NCI-H2107 treated with DMSO at 0.1 percent for 48 hours (cell line): ENCODE measurements around the gene APH1A.
"Not testable (repeated sequence)": the region's sequence is repeated elsewhere in the genome, so short reads cannot be mapped to it uniquely, and the experiment has no call there.

Experiments used
- DNase-seq: peaks from one replicate; lab custom pipeline; 2025; ENCODE audit not compliant: unreplicated experiment; lab: John Stamatoyannopoulos, UW

APH1A gene

GRCh38 chr1:150269451-150269850, 635 bp upstream of the APH1A start:
- no peak for DNase-seq

- no peak for DNase-seq
Measured at GRCh38 chr1:150268340-150268704, 494 bp downstream of the APH1A start.

- no peak for DNase-seq
Measured at GRCh38 chr1:150267896-150268295, 920 bp downstream of the APH1A start.

- DNase-seq, result no peak
Measured at GRCh38 chr1:150263549-150263948, 5.3 kb downstream of the APH1A start.

- DNase-seq, result no peak
Measured at GRCh38 chr1:150262388-150263320, 6.2 kb downstream of the APH1A start.

GRCh38 chr1:150261367-150261766, 7.4 kb downstream of the APH1A start:
- DNase-seq, result no peak

- DNase-seq, result peak; percentile 93
Measured at GRCh38 chr1:150259758-150260669, 8.8 kb downstream of the APH1A start.

GRCh38 chr1:150259217-150259616, 9.6 kb downstream of the APH1A start:
- no peak for DNase-seq

- DNase-seq, result peak; percentile 27
Measured at GRCh38 chr1:150257624-150258585, 10.9 kb downstream of the APH1A start, which contains the start of gene CA14. TSS of gene CA14 (plus strand) at chr1:150257774. CDS start at chr1:150258129, 355 bp downstream.

- no peak for DNase-seq
Measured at GRCh38 chr1:150256554-150257341, 12.1 kb downstream of the APH1A start.

GRCh38 chr1:150256198-150256553, 12.6 kb downstream of the APH1A start:
- DNase-seq, result no peak

GRCh38 chr1:150249936-150250335, 18.9 kb downstream of the APH1A start:
- DNase-seq, result no peak

- DNase-seq, result no peak
Measured at GRCh38 chr1:150243003-150243402, 25.8 kb downstream of the APH1A start.

- no peak for DNase-seq
Measured at GRCh38 chr1:150237746-150238145, 31.1 kb downstream of the APH1A start.

GRCh38 chr1:150237176-150237575, 31.6 kb downstream of the APH1A start:
- not testable (repeated sequence) for DNase-seq

- DNase-seq, result no peak
Measured at GRCh38 chr1:150236614-150237100, 32.2 kb downstream of the APH1A start.

- peak; percentile 100 for DNase-seq
Measured at GRCh38 chr1:150235852-150236613, 32.8 kb downstream of the APH1A start, which contains the start of gene ANP32E. TSS of gene ANP32E (minus strand) at chr1:150236112. CDS start at chr1:150235786, 326 bp downstream.

- no peak for DNase-seq
Measured at GRCh38 chr1:150235294-150235851, 33.4 kb downstream of the APH1A start.
